GM21526 (cell line): ENCODE data around the gene SHC2.
"Not testable (repeated sequence)": the region's sequence is repeated elsewhere in the genome, so short reads cannot be mapped to it uniquely, and the experiment has no call there.

Experiments
- ATAC-seq: cut with Tn5 transposase; IDR thresholded peaks from one replicate; pipeline ENCODE4 v1.9.1; 2021; ENCODE audit warnings: moderate library complexity; ENCODE audit not compliant: unreplicated experiment, low FRiP score

The SHC2 gene

DNA sequence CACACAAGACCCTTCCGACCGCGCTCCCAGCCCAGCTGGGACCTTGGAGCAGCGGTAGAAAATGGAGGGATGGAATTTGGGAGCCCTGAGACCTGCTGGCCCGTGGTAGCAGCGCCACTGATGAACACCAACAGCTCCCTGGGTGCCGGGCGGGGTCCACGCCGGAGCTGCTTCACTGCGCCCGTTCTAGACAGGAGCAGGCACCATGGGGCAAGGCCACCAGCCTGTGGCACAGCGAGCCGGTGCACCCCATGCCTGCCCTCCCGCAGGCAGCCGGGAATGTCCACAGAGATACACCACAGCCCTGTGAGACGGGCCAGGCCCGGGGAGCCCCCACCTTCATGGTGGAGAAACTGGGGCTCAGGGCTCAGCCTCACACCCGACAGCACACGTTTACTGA is 9.9 kb upstream of the SHC2 start:
- no peak for ATAC-seq

DNA sequence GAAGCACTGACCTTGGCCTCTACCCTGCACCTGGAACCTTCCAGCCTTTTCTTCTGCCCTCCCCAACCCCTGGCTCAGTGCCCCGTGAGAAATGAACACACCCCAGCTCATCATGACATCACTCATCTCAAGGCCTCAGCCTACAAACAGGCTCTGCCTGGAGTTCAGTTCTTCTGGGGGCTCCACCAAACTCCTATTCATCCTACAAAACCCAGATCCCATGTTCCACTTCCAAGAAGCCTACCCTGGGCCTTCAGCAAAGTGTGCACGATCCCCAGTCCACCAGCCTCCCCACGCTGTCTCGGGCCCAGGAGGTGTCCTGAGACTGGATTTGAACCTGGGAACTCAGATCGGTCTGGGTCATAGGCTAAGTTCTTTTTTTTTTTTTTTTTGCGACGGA is 9.0 kb upstream of the SHC2 start:
- ATAC-seq: no peak

DNA sequence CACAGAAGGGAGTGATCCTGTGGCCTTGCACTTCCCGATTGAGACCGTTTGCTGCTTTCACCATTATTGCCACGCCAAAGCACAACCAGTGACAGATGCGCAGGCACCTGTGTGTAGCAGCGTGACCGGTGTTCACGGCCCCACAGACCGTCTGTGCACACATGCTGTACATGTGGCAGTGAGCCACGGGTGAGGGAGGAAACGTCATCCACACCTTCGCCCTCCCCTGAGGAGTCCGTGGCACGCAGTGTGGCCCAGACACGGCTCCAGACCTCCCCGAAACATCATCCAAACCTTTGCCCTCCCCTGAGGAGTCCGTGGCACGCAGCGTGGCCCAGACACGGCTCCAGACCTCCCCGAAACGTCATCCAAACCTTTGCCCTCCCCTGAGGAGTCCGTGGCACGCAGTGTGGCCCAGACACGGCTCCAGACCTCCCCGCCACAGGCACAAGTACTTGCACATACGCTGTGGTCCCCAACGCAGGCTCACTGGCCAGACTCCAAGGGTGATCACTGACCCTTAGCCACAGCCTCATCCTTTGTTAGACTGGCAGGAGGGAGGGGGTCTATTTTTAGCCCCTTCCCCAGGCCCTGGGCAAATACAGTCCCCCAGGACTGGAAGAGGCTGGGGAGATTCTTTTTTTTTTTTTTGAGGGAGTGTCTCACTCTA is 7.9 kb upstream of the SHC2 start:
- no peak for ATAC-seq

DNA sequence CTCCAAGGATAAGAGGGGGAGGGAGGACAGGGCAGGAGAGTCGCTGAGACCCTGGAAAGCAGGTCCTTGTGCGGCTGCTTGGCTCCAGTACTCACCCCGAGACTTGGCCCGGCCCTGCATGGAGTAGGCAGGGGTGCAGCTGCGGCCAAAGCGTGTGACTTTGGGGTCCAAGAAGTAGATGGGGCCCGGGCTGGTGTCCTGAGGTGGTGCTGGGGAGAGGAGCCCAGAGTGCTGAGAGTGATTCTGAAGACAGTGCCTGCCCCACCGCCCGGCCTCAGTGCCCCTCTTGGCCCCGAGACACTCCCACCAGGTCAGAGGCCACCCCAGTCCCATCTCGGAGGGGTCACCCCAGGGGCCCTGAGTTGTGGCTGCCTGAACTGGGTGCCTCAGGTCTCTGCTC is 6.7 kb upstream of the SHC2 start:
- ATAC-seq: no peak

DNA sequence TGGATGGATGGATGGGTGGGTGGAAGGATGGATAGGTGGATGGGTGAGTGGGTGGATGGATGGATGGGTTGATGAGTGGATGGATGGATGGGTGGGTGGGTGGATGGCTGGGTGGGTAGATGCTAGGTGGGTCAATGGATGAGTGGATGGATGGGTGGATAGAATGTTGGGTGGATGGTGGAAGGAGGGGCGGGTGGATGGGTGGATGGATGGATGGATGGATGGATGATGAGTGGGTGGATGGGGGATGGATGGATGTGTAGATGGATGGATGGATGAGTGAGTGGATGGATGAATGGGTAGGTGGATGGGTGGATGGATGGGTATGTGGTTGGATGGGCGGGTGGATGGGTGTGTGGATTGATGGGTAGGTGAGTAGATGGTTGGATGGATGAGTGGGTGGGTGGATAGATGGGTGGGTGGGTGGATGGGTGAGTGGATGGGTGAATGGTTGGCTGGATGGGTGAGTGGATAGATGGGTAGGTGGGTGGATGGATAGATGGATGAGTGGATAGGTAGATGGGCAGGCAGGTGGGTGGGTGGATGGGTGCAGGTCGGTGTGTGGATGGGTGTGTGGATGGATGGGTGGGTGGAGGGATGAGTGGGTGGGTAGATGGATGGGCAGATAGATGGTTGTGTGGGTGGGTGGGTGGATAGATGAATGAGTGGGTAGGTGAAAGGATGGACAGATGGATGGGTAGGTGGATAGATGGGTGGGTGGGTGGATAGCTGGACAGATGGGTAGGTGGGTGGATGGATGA is 4.4 kb upstream of the SHC2 start:
- no peak for ATAC-seq

DNA sequence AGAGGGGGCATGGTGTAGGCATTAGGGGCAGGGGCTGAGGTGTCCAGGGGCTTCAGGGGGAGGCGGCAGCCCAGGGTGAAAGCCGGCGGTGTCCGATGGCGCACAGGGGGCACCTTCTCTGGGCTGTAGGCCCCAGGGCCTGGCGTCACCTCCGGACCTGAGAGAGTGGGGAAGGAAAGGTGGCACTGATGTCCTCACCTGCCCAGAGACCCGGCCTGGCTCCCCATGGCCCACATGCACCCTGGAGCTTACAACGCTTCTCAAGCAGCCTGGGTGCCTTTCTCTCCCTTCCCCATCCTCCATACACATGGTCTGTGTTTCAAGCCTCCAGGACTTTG is 3.3 kb upstream of the SHC2 start:
- no peak for ATAC-seq

DNA sequence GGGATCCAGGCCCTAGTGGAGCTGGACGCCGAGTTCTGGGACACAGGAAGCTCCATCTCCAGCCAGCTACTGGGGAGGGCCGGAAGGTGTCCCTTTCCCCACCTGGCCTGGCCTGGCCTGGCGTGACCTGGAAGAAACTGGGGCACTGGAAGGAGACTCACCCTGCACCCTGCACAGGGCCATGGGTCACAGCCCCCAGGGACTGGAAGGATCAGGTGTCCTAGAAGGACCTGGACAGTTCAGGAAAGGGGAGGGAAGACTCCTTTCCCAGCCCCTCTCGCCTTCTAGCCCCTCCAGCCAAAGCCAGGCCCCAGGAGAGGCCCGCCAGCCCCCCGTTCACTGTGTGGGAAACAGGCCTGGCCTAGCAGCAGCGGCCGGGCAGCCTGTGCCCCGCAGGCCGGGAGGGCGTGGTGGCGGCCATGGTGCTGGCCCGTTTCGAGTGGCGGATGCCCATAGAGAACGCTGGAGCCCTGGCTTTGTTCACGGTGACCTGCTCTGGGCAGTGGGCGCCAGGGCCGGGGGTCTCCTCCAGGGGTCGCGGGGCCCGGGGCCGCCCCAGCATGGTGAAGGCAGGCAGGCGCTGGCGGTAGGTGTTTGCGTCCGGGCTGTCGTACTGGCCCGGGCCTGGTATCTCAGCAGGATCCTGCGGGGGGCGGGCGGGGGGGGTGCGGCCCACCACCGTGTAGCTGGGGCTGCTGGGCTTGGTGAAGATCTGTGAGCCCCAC is 2.8 kb upstream of the SHC2 start:
- ATAC-seq: no peak

DNA sequence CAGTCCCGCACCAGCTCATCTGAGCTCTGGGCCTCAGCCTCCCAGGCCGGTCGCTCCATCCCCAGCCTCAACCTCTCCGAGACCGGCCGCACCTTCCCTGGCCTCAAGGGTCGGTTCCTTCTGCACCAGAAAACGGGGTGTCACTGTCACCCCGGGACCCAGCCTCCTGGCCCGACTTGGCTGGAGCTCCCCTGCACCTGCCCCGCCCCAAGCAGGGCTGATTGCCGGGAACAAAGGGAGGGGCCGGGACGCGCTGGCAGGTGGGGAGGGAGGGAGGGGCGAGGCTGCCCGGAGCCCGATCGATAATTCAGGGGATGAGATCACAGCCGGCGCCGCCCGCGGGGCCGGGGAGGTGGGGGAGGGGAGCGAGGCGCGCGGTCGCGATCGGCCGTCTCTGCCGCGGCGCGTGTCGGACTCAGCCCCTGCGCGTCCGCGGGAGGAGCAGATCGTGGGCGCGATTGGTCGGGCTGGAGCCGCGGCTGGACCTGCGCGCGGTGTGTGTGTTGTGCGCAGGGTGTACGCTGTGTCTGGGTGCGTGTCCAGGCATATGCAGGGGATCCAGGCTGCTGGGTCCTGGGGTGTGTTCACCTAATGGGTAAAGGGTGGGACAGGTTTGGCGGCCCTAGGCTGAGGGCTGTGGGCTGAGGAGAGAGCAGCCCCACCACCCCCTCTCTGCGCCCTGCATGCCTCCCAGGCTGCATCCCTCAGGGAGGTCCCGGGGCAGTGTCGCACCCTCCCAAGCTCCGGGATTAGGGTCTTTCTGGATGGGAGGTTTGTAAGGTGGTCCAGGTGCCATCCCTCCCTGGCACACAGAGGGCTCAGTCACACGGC is 1.1 kb upstream of the SHC2 start:
- no peak for ATAC-seq

DNA sequence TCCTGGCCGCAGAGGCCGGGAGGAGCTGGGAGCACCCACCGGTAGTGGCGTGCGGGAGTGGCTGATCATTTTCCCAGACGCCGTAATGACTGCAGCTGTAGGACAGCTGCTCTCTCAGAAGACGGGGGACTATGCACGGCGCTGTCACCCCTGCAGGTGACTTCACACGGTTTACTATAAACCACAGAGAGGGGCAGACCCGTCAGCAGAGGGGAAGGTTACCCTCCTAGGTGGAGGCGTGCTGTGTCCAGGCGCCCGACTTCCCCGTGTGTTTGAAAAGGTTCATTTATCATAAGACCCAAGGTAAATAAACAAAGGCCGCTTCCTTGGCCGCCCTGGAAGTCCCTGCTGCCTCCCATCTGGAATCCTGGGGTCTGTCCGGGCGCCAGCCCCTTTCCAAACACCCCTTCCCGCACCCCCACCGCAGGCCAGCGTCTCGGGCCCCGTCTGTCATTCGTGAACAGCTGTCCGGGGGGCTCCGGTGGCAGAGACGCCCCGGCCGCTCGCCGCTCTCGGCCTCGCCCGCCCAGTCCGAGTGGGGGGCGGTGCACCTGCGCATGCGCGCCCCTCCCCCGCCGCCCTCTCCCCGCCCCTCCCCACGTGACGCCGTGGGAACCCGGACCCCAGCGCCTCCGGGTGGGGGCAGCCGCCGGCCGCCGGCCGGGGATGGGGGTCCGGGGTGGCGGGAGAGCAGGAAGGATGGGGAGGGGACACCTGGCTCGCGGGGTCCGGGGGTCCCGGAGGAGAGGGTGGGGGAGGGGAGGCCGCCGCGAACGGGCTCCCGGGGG is 915 bp downstream of the SHC2 start:
- no peak for ATAC-seq

DNA sequence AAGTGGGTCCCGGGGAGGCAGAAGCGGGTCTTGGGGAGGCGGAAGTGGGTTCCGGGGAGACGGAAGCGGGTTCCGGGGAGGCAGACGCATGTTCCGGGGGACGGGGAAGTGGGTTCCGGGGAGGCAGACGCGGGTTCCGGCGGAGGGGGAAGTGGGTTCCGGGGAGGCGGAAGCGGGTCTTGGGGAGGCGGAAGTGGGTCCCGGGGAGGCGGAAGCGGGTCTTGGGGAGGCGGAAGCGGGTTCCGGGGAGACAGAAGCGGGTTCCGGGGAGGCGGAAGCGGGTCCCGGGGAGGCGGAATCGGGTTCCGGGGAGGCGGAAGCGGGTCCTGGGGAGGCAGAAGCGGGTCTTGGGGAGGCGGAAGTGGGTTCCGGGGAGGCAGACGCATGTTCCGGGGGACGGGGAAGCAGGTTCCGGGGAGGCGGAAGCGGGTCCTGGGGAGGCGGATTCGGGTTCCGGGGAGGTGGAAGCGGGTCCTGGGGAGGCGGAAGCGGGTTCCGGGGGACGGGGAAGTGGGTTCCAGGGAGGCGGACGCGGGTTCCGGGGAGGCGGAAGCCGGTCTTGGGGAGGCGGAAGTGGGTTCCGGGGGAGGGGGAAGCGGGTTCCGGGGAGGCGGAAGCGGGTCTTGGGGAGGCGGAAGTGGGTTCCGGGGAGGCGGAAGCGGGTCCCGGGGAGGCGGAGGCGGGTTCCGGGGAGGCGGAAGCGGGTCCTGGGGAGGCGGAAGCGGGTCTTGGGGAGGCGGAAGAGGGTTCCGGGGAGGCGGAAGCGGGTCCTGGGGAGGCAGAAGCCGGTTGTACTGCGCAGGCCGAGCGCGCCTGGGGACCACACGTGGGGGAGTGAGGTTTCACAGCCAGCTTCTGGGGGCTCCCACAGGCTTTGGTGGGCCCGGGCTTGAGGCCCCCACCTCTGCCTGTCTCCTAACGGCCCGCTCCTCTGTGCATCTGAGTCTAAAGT is 2.5 kb downstream of the SHC2 start:
- no peak for ATAC-seq

DNA sequence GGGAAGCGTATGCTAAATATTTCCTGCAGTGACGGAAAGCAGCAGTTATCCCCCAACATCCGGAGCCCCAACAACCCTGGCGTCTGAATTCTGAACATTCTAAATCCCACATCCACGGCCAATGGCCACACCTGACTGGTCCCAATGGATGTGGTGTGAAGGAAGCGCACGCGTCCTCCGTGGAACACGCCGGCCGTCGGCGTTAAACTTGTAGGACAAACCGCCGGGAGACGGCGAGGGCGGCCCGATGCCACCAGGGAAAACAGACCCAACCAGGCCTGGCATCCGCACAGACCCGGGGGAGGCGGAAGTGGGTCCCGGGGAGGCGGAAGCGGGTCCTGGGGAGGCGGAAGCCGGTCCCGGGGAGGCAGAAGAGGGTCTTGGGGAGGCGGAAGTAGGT is 3.2 kb downstream of the SHC2 start:
- no peak for ATAC-seq

DNA sequence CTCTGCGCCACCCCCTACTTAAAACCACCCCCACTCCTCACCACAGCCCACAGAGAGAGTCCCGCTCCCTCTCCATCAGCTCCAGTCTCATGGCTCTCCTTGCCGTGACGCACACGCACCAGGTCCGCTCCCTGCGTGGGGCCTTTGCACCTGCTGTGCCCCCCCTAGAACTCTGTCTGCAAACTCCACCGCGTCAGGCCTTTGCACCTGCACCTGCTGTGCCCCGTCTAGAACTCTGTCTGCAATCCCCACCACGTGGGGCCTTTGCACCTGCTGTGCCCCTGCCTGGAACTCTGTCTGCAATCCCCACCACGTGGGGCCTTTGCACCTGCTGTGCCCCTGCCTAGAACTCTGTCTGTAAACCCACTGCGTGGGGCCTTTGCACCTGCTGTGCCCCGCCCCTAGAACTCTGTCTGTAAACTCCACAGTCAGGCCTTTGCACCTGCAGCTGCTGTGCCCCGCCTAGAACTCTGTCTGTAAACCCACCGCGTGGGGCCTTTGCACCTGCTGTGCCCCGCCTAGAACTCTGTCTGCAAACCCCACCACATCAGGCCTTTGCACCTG is 4.2 kb downstream of the SHC2 start:
- ATAC-seq: no peak

DNA sequence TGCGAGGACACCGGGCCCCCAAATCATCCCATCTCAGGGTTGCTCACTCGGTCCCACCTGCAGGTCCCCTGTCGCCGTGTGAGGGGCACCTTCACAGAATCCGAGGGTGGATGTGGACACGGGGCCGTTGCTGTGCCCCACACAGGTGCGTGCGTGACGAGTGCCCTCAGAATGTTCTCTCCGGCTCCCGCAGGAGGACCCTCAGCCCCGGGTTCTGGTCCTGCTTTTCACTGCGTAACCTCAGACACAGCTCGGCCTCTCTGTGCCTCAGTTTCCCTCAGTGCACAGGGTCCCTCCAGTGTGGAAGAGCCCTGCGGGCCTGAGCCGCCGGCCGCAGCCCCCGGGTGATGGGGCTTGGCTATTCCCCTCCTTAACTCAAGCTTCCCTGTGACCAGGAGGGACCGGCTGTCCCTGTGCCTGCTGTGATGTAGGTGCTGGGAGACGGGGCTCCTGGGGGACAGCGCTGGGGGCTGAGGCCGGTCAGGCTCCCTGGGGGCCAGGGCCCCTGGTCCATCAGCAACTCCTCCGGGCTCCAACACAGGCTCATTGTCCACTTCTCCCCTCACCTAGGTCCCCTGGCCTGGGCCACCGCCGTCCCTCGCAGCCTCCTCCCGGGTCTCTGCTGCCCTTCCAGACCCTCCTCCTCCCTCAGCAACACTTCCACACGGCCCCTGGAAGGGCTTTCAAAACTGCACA is 4.8 kb downstream of the SHC2 start:
- ATAC-seq: no peak

DNA sequence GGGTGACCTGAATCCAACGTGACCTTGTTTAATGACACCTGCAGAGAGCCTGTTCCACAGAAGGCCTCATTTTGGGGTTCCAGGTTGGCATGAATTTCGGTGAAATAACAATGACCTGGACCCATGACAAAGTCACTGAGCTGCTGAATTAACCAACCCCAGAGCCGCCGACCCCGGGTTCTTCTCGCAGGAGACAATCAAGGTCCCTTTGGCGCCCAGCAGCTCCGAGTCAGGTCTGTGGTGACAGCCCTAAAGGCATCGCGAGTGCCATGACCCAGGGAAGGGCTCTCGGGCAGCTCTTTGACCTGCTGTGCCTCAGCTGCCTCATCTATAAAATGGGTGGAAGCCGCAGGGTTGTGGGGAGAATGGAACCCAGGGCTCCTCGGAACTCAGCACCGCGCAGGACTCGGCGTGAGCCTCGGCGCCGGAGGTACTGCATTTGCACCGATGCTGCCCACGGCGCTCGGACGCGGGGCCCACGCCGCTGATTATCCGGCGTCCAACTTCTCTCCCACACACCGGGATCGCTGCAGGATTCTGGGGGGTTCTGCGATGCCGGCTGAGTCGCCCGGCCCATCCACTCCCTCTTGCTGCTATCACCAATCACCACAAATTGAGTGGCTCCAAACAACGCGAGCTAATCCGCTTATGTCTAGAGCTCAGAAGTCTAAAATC is 5.7 kb downstream of the SHC2 start:
- no peak for ATAC-seq

DNA sequence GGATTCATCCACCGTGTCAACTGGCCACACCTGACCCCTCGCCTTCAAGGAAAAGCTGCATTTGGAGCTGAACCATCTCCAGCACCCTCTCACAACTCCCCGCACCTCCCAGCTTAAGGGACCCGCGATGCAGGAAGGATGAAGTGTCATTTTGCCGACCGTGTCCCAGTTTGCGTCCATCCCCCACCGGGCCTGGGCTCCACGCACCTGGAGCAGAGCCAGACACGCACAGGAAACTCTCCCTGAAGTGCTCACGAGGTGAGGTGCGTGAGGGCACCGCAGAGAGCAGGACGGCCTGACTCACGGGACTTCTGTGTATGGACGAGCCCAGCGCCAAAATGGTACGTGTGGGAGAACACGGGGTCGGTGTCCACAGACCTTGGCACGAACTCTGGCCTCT is 7.2 kb downstream of the SHC2 start:
- ATAC-seq: no peak

DNA sequence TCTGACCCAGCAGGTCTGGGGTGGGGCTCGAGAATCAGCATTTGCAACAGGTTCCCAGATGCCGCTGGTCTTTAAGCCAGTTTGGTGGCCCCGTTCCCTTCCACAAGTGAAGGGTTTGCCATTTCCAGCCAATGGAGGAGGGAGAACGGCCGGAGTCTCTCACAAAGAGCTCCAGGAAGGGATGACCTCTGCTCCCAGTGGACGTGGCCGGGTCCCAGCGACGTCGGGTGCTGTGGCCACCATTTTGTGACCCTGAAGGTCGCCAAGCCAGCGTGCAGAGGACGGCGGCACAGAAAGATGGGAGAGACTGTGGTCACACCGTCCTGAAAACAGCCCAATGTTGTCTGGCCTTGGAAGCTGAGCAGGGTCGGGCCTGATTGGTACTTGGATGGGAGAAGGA is 8.0 kb downstream of the SHC2 start:
- no peak for ATAC-seq

DNA sequence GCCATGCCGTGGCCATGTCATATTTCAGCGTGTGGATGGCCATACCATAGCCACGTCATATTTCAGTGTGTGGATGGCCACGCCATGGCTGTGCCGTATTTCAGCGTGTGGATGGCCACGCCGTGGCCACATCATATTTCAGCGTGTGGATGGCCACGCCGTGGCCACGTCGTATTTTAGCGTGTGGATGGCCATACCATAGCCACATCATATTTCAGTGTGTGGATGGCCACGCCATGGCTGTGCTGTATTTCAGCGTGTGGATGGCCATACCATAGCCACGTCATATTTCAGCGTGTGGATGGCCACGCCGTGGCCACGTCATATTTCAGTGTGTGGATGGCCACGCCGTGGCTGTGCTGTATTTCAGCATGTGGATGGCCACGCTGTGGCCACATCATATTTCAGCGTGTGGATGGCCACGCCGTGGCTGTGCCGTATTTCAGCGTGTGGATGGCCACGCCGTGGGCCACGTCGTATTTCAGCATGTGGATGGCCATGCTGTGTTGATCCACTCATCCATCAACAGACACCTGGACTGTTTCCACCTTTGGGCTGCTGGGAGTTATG is 9.8 kb downstream of the SHC2 start:
- ATAC-seq: not testable (repeated sequence)
